Measurements from ENCODE around the gene COMT. TPM values are rescaled to one million over a fixed set of nuclear protein-coding genes. Genes with fewer than 3 reads are reported as not detected.

Gene COMT
- total and polyA plus RNA-seq, 2 of the 4 experiments (the other 2 are of a cell fraction), result 202 to 347 TPM

DNA sequence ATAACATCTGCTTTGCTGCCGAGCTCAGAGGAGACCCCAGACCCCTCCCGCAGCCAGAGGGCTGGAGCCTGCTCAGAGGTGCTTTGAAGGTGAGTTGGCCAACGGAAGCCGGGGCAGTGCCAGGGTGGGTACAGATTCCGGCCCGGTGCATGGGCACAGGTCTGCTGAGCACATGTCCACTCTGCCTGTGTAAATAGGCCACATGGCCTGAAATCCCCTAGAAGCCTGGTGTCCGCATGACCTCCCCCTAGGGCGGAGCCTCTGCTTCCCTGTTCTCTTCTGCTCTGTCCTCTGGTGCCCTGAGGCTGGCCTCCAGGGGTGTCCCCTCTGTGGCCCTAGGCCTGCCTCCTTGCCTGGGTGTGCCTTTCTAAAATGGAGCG is 19.6 kb downstream of the COMT start:
- no peak overlapping the region for H2BK120ac ChIP-seq (ENCODE audit: low read depth, low read length)
- H3K79me1 ChIP-seq (ENCODE audit: low read depth in 1 of 2, low read length in 2 of 2), result peaks cover 25 to 64% of the 10 kb centered on the region in 2 experiments
- no peak overlapping the region for H3K27ac ChIP-seq (ENCODE audit: insufficient read depth, low read length)
- no TSS peak for BruUV-seq (replicated peaks)
- peaks cover 49% of the 10 kb centered on the region for H4K20me1 ChIP-seq (ENCODE audit: insufficient read depth, low read length)
- no peak overlapping the region for H3K4me3 ChIP-seq (ENCODE audit: insufficient read depth, low read depth, low read length)
- ChIA-PET POLR2A (ENCODE audit: unreplicated experiment) (no interaction called here), CTCF (no interaction called here)
- DNase-seq (no peak), ATAC-seq (ENCODE audit: low read depth) (no peak)
- no peaks in the 10 kb centered on the region for H3K27me3 ChIP-seq (ENCODE audit: control insufficient read depth, insufficient read depth, low read length)
- H3K23ac ChIP-seq (ENCODE audit: low read depth, low read length), result no peak overlapping the region
- H2BK15ac ChIP-seq (ENCODE audit: low read depth, low read length), result no peak overlapping the region
- no peak overlapping the region for H3K14ac ChIP-seq (replicated peaks; ENCODE audit: low read depth, low read length)
- no peak overlapping the region for H3K56ac ChIP-seq (ENCODE audit: extremely low read depth, insufficient read depth, low read length)
- in situ Hi-C loops (cut with MboI; ENCODE audit: low sequenced_read_pairs) (no loop called here), dilution Hi-C loops (cut with HindIII; ENCODE audit: low sequenced_read_pairs, unreplicated experiment) (no loop called here), intact Hi-C loops (cut with micrococcal nuclease) (no loop called here)
- 89% methylated on average over 8 of the region's 9 CpGs; no CpG with 5 or more reads in 1 of the 2 experiments for WGBS, 2 experiments (ENCODE audit: extremely low coverage in 2 of 2, insufficient read length in 1 of 2)
- TF ChIP-seq RAD21 (IDR thresholded peaks at IDR 0.05; ENCODE audit: low read length) (no peak), CEBPB (IDR thresholded peaks at IDR 0.05; ENCODE audit: low read depth, low read length) (no peak), MAZ (IDR thresholded peaks at IDR 0.05; ENCODE audit: borderline replicate concordance, low read depth, low read length) (no peak), MAFK (IDR thresholded peaks at IDR 0.05; ENCODE audit: low read depth, low read length) (no peak), SMC3 (IDR thresholded peaks at IDR 0.05; ENCODE audit: low read depth, low read length) (no peak), BHLHE40 (IDR thresholded peaks at IDR 0.05; ENCODE audit: low read depth, low read length) (no peak), POLR2A (IDR thresholded peaks at IDR 0.05; ENCODE audit: low read depth, low read length) (no peak), RCOR1 (IDR thresholded peaks at IDR 0.05; ENCODE audit: insufficient replicate concordance, low read length) (no peak), MXI1 (IDR thresholded peaks at IDR 0.05; ENCODE audit: borderline replicate concordance, low read depth, low read length) (no peak), NFE2L2 (IDR thresholded peaks at IDR 0.05; ENCODE audit: low read depth, low read length) (no peak), CHD1 (IDR thresholded peaks at IDR 0.05; ENCODE audit: low read depth, low read length) (no peak), FOS (IDR thresholded peaks at IDR 0.05; ENCODE audit: low read depth, low read length) (no peak), RFX5 (IDR thresholded peaks at IDR 0.05; ENCODE audit: low read depth, low read length) (no peak)
- TF ChIP-seq, protein P1, sequence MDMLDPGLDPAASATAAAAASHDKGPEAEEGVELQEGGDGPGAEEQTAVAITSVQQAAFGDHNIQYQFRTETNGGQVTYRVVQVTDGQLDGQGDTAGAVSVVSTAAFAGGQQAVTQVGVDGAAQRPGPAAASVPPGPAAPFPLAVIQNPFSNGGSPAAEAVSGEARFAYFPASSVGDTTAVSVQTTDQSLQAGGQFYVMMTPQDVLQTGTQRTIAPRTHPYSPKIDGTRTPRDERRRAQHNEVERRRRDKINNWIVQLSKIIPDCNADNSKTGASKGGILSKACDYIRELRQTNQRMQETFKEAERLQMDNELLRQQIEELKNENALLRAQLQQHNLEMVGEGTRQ (IDR thresholded peaks at IDR 0.05; ENCODE audit: low read depth, low read length), result no peak
- TF ChIP-seq, protein P2, sequence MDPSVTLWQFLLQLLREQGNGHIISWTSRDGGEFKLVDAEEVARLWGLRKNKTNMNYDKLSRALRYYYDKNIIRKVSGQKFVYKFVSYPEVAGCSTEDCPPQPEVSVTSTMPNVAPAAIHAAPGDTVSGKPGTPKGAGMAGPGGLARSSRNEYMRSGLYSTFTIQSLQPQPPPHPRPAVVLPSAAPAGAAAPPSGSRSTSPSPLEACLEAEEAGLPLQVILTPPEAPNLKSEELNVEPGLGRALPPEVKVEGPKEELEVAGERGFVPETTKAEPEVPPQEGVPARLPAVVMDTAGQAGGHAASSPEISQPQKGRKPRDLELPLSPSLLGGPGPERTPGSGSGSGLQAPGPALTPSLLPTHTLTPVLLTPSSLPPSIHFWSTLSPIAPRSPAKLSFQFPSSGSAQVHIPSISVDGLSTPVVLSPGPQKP (IDR thresholded peaks at IDR 0.05; ENCODE audit: borderline replicate concordance, low read depth, low read length), result no peak
- TF ChIP-seq, protein P3, sequence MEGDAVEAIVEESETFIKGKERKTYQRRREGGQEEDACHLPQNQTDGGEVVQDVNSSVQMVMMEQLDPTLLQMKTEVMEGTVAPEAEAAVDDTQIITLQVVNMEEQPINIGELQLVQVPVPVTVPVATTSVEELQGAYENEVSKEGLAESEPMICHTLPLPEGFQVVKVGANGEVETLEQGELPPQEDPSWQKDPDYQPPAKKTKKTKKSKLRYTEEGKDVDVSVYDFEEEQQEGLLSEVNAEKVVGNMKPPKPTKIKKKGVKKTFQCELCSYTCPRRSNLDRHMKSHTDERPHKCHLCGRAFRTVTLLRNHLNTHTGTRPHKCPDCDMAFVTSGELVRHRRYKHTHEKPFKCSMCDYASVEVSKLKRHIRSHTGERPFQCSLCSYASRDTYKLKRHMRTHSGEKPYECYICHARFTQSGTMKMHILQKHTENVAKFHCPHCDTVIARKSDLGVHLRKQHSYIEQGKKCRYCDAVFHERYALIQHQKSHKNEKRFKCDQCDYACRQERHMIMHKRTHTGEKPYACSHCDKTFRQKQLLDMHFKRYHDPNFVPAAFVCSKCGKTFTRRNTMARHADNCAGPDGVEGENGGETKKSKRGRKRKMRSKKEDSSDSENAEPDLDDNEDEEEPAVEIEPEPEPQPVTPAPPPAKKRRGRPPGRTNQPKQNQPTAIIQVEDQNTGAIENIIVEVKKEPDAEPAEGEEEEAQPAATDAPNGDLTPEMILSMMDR (conservative IDR thresholded peaks at IDR 0.05; ENCODE audit: low read depth, low read length), result no peak
- no peak overlapping the region for H2AK5ac ChIP-seq (ENCODE audit: low read depth, low read length)
- H4K5ac ChIP-seq (ENCODE audit: low read depth, low read length), result no peak overlapping the region
- no peak overlapping the region for H2AFZ ChIP-seq (replicated peaks; ENCODE audit: low read length, poor library complexity)
- peaks cover 32% of the 10 kb centered on the region for H3K36me3 ChIP-seq (ENCODE audit: control insufficient read depth, insufficient read depth, low read length)
- no peak overlapping the region for H2BK20ac ChIP-seq (ENCODE audit: low read depth, low read length)
- H3K9me1 ChIP-seq (ENCODE audit: insufficient read depth, low read length), result peaks cover 20% of the 10 kb centered on the region
- no peak overlapping the region for H3K4ac ChIP-seq (ENCODE audit: low read depth, low read length)
- H3K4me1 ChIP-seq (ENCODE audit: control insufficient read depth, insufficient read depth, low read length), result peaks cover 25% of the 10 kb centered on the region
- no peak overlapping the region for H3K4me2 ChIP-seq (ENCODE audit: low read depth, low read length)
- H2AK9ac ChIP-seq (replicated peaks; ENCODE audit: low read depth, low read length, poor library complexity), result no peak overlapping the region
- H3K18ac ChIP-seq (ENCODE audit: low read depth, low read length), result no peak overlapping the region
- H4K91ac ChIP-seq (ENCODE audit: insufficient read depth, low read depth, low read length), result no peak overlapping the region
- no peak overlapping the region for H3K9ac ChIP-seq (ENCODE audit: low read depth, low read length)
- no peak overlapping the region for H4K8ac ChIP-seq (ENCODE audit: low read depth in 2 of 2, low read length in 2 of 2)
- H3K9me3 ChIP-seq (ENCODE audit: control insufficient read depth, insufficient read depth, low read length), result no peaks in the 10 kb centered on the region
- no peak overlapping the region for H2BK5ac ChIP-seq (ENCODE audit: low read depth, low read length, poor library complexity, severe bottlenecking)
